SH-SY5Y (cell line): ENCODE data around the gene IL10RA.

Experiments
- GATA2 ChIP-seq: IDR thresholded peaks from 2 replicates; pipeline ENCODE4 v1.6.1; 2011; ENCODE audit warnings: mild to moderate bottlenecking, low read depth, low read length
- GATA3 ChIP-seq: IDR thresholded peaks from 2 replicates; pipeline ENCODE4 v1.6.1; 2011; ENCODE audit warnings: low read depth, mild to moderate bottlenecking, low read length, moderate library complexity

- TF ChIP-seq GATA2 (no peak), GATA3 (no peak)
Measured at GRCh38 chr11:118017111-118017510, 30.9 kb downstream of the IL10RA start.
